ENCODE measurements around the gene SLC6A13.
"Not testable (repeated sequence)": the region's sequence is repeated elsewhere in the genome, so short reads cannot be mapped to it uniquely, and the experiment has no call there.

SLC6A13 gene

GRCh38 chr12:264269-264668, 1.6 kb upstream of the SLC6A13 start:
- no peak for DNase-seq (ENCODE audit: low spot score)

DNA sequence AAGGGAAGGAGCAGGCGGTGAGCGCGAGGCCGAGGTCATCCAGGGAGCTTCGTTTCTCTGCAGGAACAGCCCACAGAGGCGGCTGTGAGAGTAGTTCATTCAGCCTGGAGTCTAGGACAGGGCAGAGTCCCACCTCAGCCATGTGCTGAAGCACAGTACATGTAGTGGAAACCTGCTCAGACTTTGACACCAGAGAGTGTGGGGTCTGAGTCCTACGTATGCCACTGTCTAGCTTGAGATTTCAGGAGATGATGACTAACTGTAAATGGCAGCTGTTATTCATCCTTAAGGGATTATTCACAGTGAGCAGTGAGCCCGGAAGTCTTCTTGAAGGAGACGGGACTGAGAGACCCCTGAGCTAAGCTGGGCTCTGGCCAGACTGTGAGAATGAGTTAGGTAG, 938 bp upstream of the SLC6A13 start:
- DNase-seq (ENCODE audit: low spot score), result no peak

DNA sequence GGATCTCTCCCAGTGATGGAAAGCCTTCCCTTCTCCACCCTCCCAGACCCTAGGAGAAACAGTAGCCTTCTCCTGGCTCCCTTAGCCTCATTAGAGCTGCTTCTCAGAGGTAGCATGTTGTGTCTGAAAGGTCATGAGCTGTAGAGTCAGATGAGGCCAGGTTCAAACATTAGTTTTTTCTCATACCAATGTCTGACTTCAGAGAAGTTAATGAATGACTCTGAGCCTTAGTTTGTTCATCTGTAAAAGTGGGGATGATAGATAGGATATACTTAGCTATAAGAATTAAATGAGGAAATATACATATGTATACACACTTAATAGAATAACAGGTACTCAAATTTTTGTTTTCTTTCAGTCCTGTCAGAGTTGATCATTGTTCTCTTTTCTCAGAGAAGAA, 523 bp downstream of the SLC6A13 start:
- DNase-seq (ENCODE audit: low spot score), result no peak

DNA sequence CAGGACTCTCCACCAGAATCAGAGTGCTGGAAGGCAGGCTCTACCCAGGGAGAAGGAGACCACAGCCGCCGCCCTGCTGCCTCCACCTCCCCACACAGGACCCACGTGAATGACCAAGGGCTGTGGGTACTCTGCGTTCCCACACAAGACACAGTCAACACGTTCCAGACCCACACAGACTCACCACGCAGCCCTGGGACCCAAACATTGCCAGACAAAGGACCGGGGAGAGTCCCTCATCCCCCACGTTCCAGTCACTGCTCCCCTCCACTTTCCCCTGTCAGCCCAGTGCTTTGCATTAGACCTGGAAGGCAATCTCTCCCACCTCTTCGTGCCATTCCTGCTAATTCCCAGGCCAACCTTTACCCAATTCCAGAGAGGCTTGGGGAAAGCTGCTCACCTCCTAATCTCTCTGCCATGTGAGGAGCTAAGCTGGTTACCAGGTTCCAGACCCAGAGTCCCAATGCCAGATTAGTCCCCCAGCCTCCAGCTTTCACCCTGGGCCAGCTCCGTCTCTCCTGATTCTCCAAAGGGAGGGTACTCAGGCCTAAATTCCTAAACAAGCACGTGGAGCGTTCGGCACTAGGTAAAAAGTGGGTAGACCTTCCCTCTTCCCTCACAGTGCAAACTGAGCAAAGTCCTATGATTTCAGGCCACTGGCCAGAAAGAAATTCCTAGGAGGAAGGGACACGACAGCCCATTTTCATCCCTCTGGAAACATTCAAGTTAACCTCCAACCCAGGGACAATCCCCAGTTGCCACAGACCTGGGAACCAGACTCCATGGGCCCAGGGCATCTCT, 4.9 kb downstream of the SLC6A13 start:
- DNase-seq (ENCODE audit: low spot score), result no peak

DNA sequence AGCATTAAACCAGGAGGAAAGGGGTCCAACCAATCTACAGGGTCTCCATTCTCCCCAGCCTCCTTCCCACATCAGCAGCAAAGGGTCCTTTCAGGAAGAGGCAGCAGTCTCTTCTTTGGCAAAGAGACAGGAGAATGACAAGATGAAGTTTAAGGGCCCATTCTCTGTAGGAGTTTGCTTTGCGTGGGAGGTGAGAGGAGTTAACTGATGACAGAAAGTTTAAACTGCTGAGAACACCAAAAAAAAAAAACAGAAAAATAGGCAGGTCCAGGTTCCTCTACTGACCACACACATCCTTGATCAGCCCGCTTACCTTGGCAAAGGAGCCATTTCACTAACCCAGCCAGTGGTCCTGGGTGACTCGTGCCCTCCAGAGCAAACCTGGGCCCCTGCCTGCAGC, 5.7 kb downstream of the SLC6A13 start:
- no peak for DNase-seq (ENCODE audit: low spot score)

DNA sequence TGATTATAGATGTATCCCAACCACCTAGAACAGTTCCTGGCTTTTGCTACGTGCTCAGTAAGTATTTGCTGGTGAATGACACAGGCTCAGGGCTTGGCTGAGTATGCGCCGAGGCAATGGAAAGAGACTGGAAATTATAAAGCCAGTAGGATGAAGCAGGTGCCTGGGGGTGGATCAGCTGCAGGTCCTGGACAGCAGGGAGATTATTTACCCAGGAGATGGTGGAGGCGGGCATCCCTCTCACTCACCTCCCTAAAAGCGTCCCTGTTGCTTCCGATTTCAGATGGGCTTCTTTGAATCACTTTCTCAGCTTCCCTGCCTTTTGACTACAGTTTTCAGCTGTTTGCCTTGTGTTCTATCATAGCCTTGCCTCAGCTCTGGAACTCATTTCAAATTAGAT, 6.4 kb downstream of the SLC6A13 start:
- DNase-seq (ENCODE audit: low spot score), result no peak

DNA sequence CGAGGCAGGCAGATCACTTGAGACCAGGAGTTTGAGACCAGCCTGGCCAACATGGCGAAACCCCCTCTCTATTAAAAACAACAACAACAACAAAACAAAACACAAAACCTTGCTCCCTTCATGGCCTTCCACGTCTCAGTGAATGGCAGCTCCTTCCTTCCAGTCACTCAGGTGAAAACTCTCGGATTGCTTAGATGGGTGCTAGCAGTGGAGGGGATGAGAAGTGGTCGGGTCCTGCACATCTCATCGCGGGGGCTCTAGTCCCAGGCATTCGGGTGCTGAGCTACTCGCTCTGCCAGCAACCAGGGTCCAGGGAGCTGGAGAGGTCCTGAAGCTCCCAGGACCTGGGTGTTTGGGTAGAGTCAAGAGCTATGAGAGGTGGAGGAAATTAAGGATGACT, 7.7 kb downstream of the SLC6A13 start:
- no peak for DNase-seq (ENCODE audit: low spot score)

GRCh38 chr12:254039-254438, 8.6 kb downstream of the SLC6A13 start:
- no peak for DNase-seq (ENCODE audit: low spot score)

GRCh38 chr12:253116-253831, 9.4 kb downstream of the SLC6A13 start:
- no peak for DNase-seq (ENCODE audit: low spot score)

DNA sequence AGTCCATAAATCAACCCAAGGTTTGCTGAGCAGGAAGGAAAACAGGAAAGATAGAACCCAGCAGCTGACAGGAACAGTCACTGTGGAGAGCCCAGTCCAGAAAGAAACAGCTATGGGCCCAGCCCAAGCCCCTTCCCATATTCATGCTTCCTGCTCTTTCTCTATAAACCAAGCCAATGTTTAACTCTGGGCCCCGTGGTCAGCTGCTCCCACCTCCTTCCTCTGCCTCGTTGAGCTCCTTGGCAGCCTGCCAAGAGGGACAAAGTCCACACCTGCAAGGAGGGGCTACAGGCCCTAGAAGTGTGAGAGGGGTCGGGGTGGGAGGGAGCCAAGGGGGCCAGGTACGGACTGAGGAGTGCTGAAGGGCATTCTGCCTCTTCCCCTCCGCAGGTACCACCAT, 10.0 kb downstream of the SLC6A13 start:
- no peak for DNase-seq (ENCODE audit: low spot score)

DNA sequence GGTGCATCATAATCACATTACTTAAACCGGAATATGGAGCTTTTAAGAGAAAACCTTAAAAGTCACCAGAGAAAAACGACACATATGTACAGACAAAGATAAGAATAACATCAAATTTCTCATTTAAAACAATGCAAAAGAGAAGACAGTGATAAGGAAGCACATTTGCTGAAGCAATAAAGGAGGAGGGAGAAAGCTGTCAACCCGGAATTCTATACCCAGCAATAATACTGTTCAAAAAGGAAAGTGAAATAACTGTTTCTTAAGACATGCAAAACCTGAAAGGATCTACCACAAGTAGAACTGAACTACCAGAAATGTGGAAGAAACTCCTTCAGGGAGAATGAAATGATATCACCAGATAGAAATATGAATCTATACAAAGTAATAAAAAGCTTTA, 15.4 kb downstream of the SLC6A13 start:
- no peak for DNase-seq (ENCODE audit: low spot score)

GRCh38 chr12:243381-243780, 19.3 kb downstream of the SLC6A13 start:
- DNase-seq (ENCODE audit: low spot score), result no peak

GRCh38 chr12:242496-242895, 20.1 kb downstream of the SLC6A13 start:
- DNase-seq (ENCODE audit: low spot score), result no peak

DNA sequence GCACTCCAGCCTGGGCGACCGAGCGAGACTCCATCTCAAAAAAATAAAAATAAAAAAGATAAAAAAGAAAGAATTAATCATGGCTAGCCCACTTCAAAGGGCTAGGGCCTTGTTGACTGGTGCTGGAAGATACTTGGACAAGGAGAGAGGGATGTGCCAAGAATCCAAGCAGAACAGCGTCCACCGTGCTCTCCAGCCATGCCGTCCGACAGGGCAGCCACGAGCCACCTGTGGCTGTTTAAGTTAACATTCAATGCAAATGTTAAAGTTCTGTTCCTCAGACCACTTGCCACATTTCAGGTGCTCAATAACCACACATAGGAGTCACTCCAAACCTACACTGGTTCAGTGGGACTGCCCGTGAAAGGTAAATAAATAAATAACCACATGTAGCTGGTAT, 21.4 kb downstream of the SLC6A13 start:
- no peak for DNase-seq (ENCODE audit: low spot score)

GRCh38 chr12:240566-240965, 22.1 kb downstream of the SLC6A13 start:
- DNase-seq (ENCODE audit: low spot score), result no peak

DNA sequence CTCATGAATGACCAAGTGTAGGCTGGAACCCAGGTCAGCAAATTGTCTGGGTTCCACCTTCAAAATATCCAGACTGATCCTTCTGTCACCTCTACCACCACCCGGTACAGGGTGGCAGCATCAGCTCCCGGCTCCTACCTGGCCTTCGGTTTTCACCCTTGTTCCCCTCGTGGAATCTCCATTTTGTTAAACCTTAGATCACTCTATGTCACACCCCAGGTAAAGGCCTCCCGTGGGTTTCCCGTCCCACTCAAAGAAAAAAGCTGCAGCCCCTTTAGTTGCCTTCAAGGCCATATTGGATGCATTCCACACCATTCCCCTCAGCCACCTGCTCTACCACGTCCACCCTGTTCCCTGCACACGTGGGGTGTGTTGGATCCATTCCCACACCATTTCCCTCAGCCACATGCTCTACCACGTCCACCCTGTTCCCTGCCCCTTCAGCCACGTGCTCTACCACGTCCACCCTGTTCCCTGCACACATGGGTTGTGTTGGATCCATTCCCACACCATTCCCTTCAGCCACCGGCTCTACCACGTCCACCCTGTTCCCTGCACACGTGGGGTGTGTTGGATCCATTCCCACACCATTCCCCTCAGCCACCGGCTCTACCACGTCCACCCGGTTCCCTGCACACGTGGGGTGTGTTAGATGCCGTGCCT, 23.8 kb downstream of the SLC6A13 start:
- DNase-seq (ENCODE audit: low spot score), result no peak

- no peak for DNase-seq (ENCODE audit: low spot score)
These were observed 24.5 kb downstream of the SLC6A13 start for GRCh38 chr12:238116-238515.

- no peak for DNase-seq (ENCODE audit: low spot score)
These were observed 25.4 kb downstream of the SLC6A13 start for GRCh38 chr12:237026-237815.

GRCh38 chr12:236445-236844, 26.2 kb downstream of the SLC6A13 start:
- DNase-seq (ENCODE audit: low spot score), result no peak

DNA sequence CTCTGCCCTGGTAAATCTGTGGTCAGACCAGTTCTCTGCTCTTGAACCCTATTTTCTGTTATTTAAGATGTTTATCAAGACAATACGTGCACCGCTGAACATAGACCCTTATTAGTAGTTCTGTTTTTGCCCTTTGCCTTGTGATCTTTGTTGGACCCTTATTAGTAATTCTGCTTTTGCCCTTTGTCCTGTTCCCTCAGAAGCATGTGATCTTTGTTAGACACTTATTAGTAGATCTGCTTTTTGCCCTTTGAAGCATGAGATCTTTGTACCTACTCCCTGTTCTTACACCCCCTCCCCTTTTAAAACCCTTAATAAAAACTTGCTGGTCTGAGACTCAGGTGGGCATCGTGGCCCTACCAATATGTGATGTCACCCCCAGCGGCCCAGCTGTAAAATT, 26.7 kb downstream of the SLC6A13 start:
- not testable (repeated sequence) for DNase-seq (ENCODE audit: low spot score)

DNA sequence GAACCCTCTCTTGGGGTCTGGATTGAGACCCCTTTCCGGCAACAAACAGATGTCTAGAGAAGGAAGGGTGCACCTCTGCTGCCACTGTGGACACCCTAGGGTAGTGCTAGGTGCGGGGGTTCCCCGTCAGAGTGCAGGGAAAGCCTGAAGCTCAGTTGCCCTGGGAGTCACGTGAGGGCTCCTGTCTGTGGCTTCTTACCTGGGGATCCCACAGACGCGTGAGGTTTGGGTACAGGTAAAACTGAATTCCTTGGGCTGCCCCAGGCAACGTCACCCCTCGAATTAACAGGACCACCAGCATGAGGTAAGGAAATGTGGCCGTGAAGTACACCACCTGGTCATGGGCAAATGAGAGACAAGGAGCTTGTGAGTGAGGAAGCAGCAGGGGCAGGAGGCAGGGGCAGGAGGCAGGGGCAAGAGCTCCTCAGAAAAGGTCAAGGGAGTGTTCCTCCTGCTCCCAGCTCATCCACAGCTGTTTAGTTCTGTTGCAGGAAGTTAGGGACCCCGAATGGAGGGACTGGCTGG, 27.7 kb downstream of the SLC6A13 start:
- no peak for DNase-seq (ENCODE audit: low spot score)

GRCh38 chr12:234019-234418, 28.6 kb downstream of the SLC6A13 start:
- DNase-seq (ENCODE audit: low spot score), result no peak
